OCI-LY1 (cell line): ENCODE measurements around the gene BEND3.

Experiments
- H2AFZ ChIP-seq: fragments of 200-600 bp; sonication (generic), shearing (Covaris generic); 2 replicates; pipeline ENCODE4 v1.6.0; 2014; ENCODE audit warnings: antibody characterized with exemption, mild to moderate bottlenecking, low read length
- H3F3A ChIP-seq: fragments of 200-600 bp; sonication (generic), shearing (Covaris generic); 2 replicates; pipeline ENCODE4 v1.6.0; 2014; ENCODE audit warnings: mild to moderate bottlenecking, antibody characterized with exemption, low read length, moderate library complexity; ENCODE audit not compliant: insufficient read depth
- H3K27ac ChIP-seq: fragments of 200-600 bp; sonication (generic); 2 replicates; pipeline ENCODE4 v1.5.1; 2014; ENCODE audit warnings: low read length, mixed run types, mild to moderate bottlenecking, low read depth; ENCODE audit not compliant: poor library complexity, severe bottlenecking
- H3K27me3 ChIP-seq: fragments of 200-600 bp; sonication (generic); 2 replicates; pipeline ENCODE4 v1.6.0; 2014; ENCODE audit warnings: antibody characterized with exemption, mild to moderate bottlenecking, low read length, moderate library complexity; ENCODE audit not compliant: insufficient read depth
- H3K36me3 ChIP-seq: fragments of 200-600 bp; sonication (generic); 2 replicates; pipeline ENCODE4 v1.6.1; 2014; ENCODE audit warnings: mild to moderate bottlenecking, antibody characterized with exemption, low read length, moderate library complexity, mixed read lengths; ENCODE audit not compliant: insufficient read depth
- H3K4me1 ChIP-seq: fragments of 200-600 bp; sonication (generic); 2 replicates; pipeline ENCODE4 v1.5.1; 2014; ENCODE audit warnings: mild to moderate bottlenecking, low read length, moderate library complexity; ENCODE audit not compliant: insufficient read depth, severe bottlenecking
- H3K4me2 ChIP-seq: fragments of 200-600 bp; sonication (generic), shearing (Covaris generic); 2 replicates; pipeline ENCODE4 v1.6.1; 2014; ENCODE audit warnings: low read length
- H3K4me3 ChIP-seq: fragments of 200-600 bp; sonication (generic); 2 replicates; pipeline ENCODE4 v1.5.1; 2014; ENCODE audit warnings: low read length, low read depth, mild to moderate bottlenecking, mixed read lengths; ENCODE audit not compliant: poor library complexity, severe bottlenecking
- H3K79me2 ChIP-seq: fragments of 200-600 bp; shearing (Covaris generic); 2 replicates; pipeline ENCODE4 v1.6.1; 2016; ENCODE audit warnings: mixed run types, low read length, mixed read lengths; ENCODE audit not compliant: insufficient read depth
- H3K9ac ChIP-seq: fragments of 200-600 bp; sonication (generic), shearing (Covaris generic); 2 replicates; pipeline ENCODE4 v1.6.1; 2014; ENCODE audit warnings: mild to moderate bottlenecking, low read length, mixed read lengths
- H3K9me2 ChIP-seq: fragments of 200-600 bp; sonication (generic), shearing (Covaris generic); 2 replicates; pipeline ENCODE4 v1.6.1; 2014; ENCODE audit warnings: low read depth, mild to moderate bottlenecking, low read length, mixed read lengths
- H3K9me3 ChIP-seq: fragments of 200-600 bp; shearing (Covaris generic); 2 replicates; pipeline ENCODE4 v1.6.1; 2014; ENCODE audit warnings: low read length, mixed read lengths
- H4K20me1 ChIP-seq: fragments of 200-600 bp; sonication (generic), shearing (Covaris generic); 2 replicates; pipeline ENCODE4 v1.6.0; 2016; ENCODE audit warnings: mild to moderate bottlenecking, low read length; ENCODE audit not compliant: insufficient read depth
- CTCF ChIP-seq: fragments of 200-600 bp; sonication (generic), shearing (Covaris generic); IDR thresholded peaks from 2 replicates; pipeline ENCODE4 v1.5.1; 2017; ENCODE audit warnings: mild to moderate bottlenecking, antibody characterized with exemption, low read length, moderate library complexity, mixed read lengths
- EZH2 ChIP-seq: fragments of 200-600 bp; sonication (generic), shearing (Covaris generic); IDR thresholded peaks from 2 replicates; pipeline ENCODE4 v1.8.0; 2017; ENCODE audit warnings: borderline replicate concordance, mixed run types, mild to moderate bottlenecking, antibody characterized with exemption, low read length, moderate library complexity, mixed read lengths

The BEND3 gene

GRCh38 chr6:107154801-107155160, 39.5 kb upstream of the BEND3 start:
- Histone ChIP-seq H3K9me2 (no peaks in the 10 kb centered on the region), H3K9ac (no peak overlapping the region), H3K4me2 (no peak overlapping the region), H3K27ac (no peak overlapping the region), H3K4me3 (no peak overlapping the region), H3F3A (no peaks in the 10 kb centered on the region), H4K20me1 (no peaks in the 10 kb centered on the region), H3K79me2 (no peaks in the 10 kb centered on the region), H2AFZ (no peak overlapping the region), H3K9me3 (no peaks in the 10 kb centered on the region), H3K36me3 (no peaks in the 10 kb centered on the region), H3K4me1 (peaks cover 4% of the 10 kb centered on the region), H3K27me3 (no peaks in the 10 kb centered on the region)
- TF ChIP-seq CTCF, result no peak
- TF ChIP-seq EZH2, result no peak

GRCh38 chr6:107154131-107154800, 39.0 kb upstream of the BEND3 start:
- Histone ChIP-seq H3K9ac (no peak overlapping the region), H4K20me1 (no peaks in the 10 kb centered on the region), H3K9me3 (no peaks in the 10 kb centered on the region), H3K27ac (no peak overlapping the region), H2AFZ (no peak overlapping the region), H3K4me1 (peaks cover 4% of the 10 kb centered on the region), H3K27me3 (no peaks in the 10 kb centered on the region), H3F3A (no peaks in the 10 kb centered on the region), H3K36me3 (no peaks in the 10 kb centered on the region), H3K4me2 (no peak overlapping the region), H3K79me2 (no peaks in the 10 kb centered on the region), H3K4me3 (no peak overlapping the region), H3K9me2 (no peaks in the 10 kb centered on the region)
- TF ChIP-seq EZH2 (no peak), CTCF (no peak)

GRCh38 chr6:107152638-107153430, 37.5 kb upstream of the BEND3 start:
- no peak for TF ChIP-seq EZH2
- no peak for TF ChIP-seq CTCF
- no peaks in the 10 kb centered on the region for H4K20me1 ChIP-seq
- H3K27ac ChIP-seq, result no peak overlapping the region
- H2AFZ ChIP-seq, result no peak overlapping the region
- H3K27me3 ChIP-seq, result no peaks in the 10 kb centered on the region
- H3F3A ChIP-seq, result no peaks in the 10 kb centered on the region
- no peak overlapping the region for H3K4me2 ChIP-seq
- H3K79me2 ChIP-seq, result no peaks in the 10 kb centered on the region
- H3K36me3 ChIP-seq, result no peaks in the 10 kb centered on the region
- H3K9me3 ChIP-seq, result no peaks in the 10 kb centered on the region
- H3K9ac ChIP-seq, result no peak overlapping the region
- peaks cover 4% of the 10 kb centered on the region for H3K4me1 ChIP-seq
- H3K9me2 ChIP-seq, result no peaks in the 10 kb centered on the region
- no peak overlapping the region for H3K4me3 ChIP-seq
